ENCODE measurements around the gene ZNG1E.
"Not testable (repeated sequence)": the region's sequence is repeated elsewhere in the genome, so short reads cannot be mapped to it uniquely, and the experiment has no call there.

The ZNG1E gene

GRCh38 chr9:65675589-65676021, at the start of gene ZNG1E:
Gene ZNG1E, plus strand, starts transcription at chr9:65675928. Its CDS starts 49 bp downstream, at chr9:65675977.
- peak; percentile 15 to 31 for DNase-seq

DNA sequence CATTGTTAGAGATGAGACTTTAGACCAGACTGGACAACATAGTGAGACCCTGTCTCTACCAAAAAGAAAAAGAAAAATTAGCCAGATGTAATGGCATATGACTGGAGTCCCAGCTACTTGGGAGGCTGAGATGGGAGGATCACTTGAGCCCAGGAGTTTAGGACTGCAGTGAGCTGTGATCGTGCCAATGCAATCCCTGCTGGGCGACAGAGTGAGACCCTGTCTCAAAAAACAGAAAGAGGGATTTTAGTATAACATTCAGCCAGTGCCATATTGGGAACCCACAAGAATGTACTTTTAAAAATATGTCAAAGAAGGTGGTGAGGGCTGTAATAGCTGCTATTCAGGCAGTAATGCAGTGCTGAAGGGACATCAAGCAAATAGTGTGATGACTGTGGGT, 2.1 kb upstream of the ZNG1E start:
- DNase-seq = not testable (repeated sequence)

DNA sequence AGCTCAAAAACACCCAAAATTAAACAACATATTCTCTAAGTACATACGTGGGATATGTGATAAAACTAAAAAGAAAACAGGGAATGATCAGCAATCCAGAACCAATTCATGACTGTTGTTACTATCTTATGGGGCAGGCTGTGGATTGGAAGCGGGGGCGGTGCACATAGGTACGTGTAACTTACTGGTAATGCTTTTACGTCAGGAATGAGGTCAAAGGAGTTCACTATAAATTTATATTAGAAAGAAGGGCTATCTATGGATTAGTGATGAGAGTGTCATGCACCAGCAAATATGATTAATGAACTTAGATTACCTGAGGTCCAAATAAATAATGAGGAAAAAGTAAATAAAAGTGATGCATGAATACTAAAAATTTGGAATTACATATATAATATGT, 710 bp upstream of the ZNG1E start:
- DNase-seq = not testable (repeated sequence)

DNA sequence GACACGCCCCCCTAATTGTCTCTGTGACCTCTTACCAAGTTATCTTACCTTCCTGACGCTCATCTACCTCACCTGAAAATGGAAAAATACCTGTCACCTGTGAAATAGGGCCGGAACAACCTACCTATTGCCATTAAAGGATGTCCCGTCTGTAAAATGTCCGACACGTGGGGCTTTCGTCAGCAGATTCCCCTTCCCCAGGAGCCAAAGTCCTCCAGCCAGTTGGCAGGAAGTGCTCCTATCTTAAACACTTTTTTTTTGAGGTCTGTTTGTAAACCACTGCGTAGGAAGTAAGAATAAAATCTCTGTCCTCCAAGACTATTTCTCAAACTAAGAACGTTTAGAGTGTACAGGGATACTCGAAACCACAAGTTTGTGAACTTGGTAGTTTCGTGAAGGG, 661 bp downstream of the ZNG1E start:
- DNase-seq = not testable (repeated sequence)

DNA sequence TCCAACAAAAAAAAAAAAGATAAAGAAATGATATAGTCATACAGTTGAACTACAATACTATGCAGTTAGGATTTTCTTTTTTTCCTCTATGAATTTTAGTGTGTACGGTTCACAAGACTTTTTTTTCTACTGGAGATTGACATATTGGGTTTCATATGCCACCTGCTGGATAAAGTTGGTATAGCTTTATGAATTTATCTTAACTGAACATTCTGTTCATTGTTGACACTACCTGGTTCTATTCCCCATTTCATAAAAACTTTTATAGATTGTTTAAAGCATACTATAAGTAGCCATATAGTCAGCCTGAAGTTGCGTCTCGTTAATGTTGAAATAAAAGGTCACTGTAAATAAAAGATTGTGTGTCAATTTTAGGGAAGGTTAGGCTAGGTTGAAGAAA, 2.8 kb downstream of the ZNG1E start:
- not testable (repeated sequence) for DNase-seq

- not testable (repeated sequence) for DNase-seq
Measured at GRCh38 chr9:65703550-65703949, 27.8 kb downstream of the ZNG1E start.

DNA sequence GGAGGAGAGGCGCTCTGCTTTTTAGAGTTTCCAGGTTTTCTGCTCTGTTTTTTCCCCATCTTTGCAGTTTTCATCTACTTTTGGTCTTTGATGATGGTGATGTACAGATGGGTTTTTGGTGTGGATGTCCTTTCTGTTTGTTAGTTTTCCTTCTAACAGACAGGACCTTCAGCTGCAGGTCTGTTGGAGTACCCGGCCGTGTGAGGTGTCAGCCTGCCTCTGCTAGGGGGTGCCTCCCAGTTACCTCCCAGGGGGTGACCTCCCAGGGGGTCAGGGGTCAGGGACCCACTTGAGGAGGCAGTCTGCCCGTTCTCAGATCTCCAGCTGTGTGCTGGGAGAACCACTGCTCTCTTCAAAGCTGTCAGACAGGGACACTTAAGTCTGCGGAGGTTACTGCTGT, 38.7 kb downstream of the ZNG1E start:
- DNase-seq = not testable (repeated sequence)

DNA sequence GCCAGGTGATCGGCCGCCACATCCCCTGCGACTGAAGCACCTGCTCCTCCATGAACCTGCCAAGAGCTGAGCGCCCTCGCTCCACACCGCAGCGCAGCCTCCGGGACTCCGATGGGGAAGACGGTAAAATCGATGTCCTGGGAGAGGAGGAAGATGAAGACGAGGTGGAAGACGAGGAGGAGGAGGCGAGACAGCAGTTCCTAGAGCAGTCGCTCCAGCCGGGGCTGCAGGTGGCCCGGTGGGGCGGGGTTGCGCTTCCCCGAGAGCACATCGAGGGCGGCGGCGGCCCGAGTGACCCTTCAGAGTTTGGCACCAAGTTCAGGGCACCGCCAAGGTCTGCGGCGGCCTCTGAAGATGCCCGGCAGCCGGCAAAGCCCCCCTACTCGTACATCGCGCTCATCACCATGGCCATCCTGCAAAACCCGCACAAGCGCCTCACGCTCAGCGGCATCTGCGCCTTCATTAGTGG, 61.4 kb downstream of the ZNG1E start, which contains the start of gene FOXD4L4:
TSS of gene FOXD4L4 (plus strand) at position 51 of the 469 bp plus-strand sequence. CDS start at position 51, 0 bp downstream.
- DNase-seq = not testable (repeated sequence)

DNA sequence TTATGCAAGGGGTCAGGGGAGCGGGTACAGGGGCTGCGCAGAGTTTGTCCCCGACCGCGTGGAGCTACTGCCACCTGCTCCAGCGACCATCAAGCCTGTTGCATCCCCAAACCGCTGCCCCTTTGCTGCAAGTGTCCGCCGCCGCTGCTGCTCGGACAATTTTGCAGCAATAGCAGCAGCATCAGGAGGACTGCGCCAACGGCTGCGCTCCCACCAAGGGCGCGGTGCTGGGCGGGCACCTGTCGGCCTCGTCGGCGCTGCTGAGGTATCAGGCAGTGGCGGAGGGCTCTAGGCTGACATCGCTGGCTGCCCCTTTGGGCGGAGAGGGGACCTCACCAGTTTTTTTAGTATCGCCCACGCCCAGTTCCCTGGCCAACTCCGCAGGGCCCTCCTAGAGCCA, 62.4 kb downstream of the ZNG1E start:
- DNase-seq = not testable (repeated sequence)
